Suprapubic skin (tissue), 3 donors: ENCODE results near the gene CRYBG1.

Experiments
- EP300 ChIP-seq: sonication (generic); formaldehyde crosslinking; IDR thresholded peaks from one replicate; pipeline ENCODE4 v1.6.1; 2017; ENCODE audit warnings: antibody characterized with exemption
- TF ChIP-seq, protein P1 (sequence below), 2 donors: fragments of 200-600 bp in 1 of 2; fragments of 450-650 bp in 1 of 2; sonication (generic) in 1 of 2; IDR thresholded peaks; one replicate each; pipeline ENCODE4 v1.5.1; 2016 to 2019; ENCODE audit warnings: antibody characterized with exemption in 2 of 2, mild to moderate bottlenecking in 1 of 2, moderate library complexity in 1 of 2

DNA sequence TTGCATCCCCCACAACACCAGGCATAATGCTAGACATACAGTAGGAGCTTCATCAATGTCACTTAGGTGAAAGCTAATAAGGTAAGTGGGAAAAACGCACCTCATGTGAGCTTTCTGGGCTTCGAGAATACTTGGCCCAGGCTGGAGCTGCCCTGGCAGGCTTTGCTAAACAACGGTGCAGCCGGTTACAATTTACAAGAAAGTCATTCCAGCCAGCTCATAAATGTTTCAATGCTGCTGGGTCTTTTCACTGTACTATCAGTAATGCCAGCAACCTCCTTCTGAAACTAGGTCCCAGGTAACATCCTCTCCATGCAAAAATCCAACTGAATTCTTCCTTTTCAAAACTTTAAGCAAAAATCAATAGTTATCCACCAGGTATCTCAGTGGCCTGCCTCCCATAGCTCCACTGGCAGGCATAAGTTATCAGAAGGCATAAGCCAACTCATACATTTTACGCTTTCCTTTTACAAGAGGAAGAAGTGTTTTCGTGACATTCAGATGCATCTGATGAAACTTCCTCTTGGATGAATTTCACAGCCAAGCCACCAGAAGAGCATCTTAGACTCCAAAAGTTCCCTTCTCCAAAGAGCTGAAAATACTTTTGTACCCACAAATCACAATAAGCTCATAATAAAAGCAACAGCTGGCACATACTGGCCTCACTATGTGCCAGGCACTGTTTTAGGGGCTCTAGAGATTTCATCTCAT lies 212.5 kb downstream of the CRYBG1 start:
- TF ChIP-seq, protein P1, sequence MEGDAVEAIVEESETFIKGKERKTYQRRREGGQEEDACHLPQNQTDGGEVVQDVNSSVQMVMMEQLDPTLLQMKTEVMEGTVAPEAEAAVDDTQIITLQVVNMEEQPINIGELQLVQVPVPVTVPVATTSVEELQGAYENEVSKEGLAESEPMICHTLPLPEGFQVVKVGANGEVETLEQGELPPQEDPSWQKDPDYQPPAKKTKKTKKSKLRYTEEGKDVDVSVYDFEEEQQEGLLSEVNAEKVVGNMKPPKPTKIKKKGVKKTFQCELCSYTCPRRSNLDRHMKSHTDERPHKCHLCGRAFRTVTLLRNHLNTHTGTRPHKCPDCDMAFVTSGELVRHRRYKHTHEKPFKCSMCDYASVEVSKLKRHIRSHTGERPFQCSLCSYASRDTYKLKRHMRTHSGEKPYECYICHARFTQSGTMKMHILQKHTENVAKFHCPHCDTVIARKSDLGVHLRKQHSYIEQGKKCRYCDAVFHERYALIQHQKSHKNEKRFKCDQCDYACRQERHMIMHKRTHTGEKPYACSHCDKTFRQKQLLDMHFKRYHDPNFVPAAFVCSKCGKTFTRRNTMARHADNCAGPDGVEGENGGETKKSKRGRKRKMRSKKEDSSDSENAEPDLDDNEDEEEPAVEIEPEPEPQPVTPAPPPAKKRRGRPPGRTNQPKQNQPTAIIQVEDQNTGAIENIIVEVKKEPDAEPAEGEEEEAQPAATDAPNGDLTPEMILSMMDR (IDR thresholded peaks at IDR 0.05), result no peak
- no peak for TF ChIP-seq EP300
